ENCODE results near the gene TNRC6C.

The TNRC6C gene

GRCh38 chr17:77958716-77959125 is 218 bp downstream of the TNRC6C start (continued):
- TF ChIP-seq ZSCAN30 (tag by site-specific recombination; IDR thresholded peaks at IDR 0.05) (no peak), ZNF184 (tag by site-specific recombination; IDR thresholded peaks at IDR 0.05) (no peak), ZNF132 (tag by site-specific recombination; IDR thresholded peaks at IDR 0.05; ENCODE audit: borderline replicate concordance) (no peak), ZSCAN16 (tag by site-specific recombination; IDR thresholded peaks at IDR 0.05) (no peak), REPIN1 (tag by site-specific recombination; IDR thresholded peaks at IDR 0.05; ENCODE audit: low read depth) (no peak), ZNF354C (tag by site-specific recombination; IDR thresholded peaks at IDR 0.05; ENCODE audit: borderline replicate concordance, low read depth) (no peak), ZNF549 (tag by site-specific recombination; IDR thresholded peaks at IDR 0.05) (no peak)

- Histone ChIP-seq H3K36me3 (ENCODE audit: control insufficient read depth in 2 of 2, insufficient read depth in 1 of 2, low read length in 2 of 2) (no peaks in the 10 kb centered on the region), H3K9me3 (ENCODE audit: control insufficient read depth, insufficient read depth, low read depth, low read length) (no peaks in the 10 kb centered on the region), H3K4me1 (ENCODE audit: control insufficient read depth, insufficient read depth, low read length) (peaks cover 28% of the 10 kb centered on the region), H3K27ac (ENCODE audit: extremely low read depth, low read depth, low read length) (peak overlapping the region; percentile 89; the same call in 1 of the 2 replicates), H3K4me3 (ENCODE audit: low read depth, low read length) (peak overlapping the region; percentile 69)
- POLR2A ChIA-PET, result interaction anchor here (0.8 to 2.3 kb wide), 14 partner anchors 10 to 417 kb away, joined by 3 to 51 read pairs (median 10); no protein-coding TSS in a partner anchor
- CTCF ChIA-PET, result interaction anchor here (0.9 to 4.7 kb wide), 4 partner anchors 22 to 67 kb away, joined by 3 to 28 read pairs (median 4); no protein-coding TSS in a partner anchor
- TF ChIP-seq HIC1 (tag by site-specific recombination; IDR thresholded peaks at IDR 0.05) (no peak), ZIC2 (tag by site-specific recombination; IDR thresholded peaks at IDR 0.05) (peak; percentile 55; the same call in 1 of the 2 replicates), KLF16 (tag by site-specific recombination; IDR thresholded peaks at IDR 0.05) (no peak), PATZ1 (tag by site-specific recombination; IDR thresholded peaks at IDR 0.05) (peak; percentile 73), ZNF335 (tag by site-specific recombination; conservative IDR thresholded peaks at IDR 0.05) (peak; percentile 81), ZNF132 (tag by site-specific recombination; IDR thresholded peaks at IDR 0.05; ENCODE audit: borderline replicate concordance) (no peak), ZFP37 (tag by site-specific recombination; IDR thresholded peaks at IDR 0.05) (no peak), ZNF10 (tag by site-specific recombination; IDR thresholded peaks at IDR 0.05) (no peak), ZNF391 (tag by site-specific recombination; IDR thresholded peaks at IDR 0.05; ENCODE audit: borderline replicate concordance, low read depth) (0 out of 2 replicates have a peak, but pooled peaks have one; percentile 46), ZSCAN23 (tag by site-specific recombination; IDR thresholded peaks at IDR 0.05) (no peak), ZFHX2 (tag by site-specific recombination; conservative IDR thresholded peaks at IDR 0.05) (peak; percentile 71), ZNF169 (tag by site-specific recombination; IDR thresholded peaks at IDR 0.05) (no peak), ZBTB49 (tag by site-specific recombination; IDR thresholded peaks at IDR 0.05; ENCODE audit: low read depth) (no peak), ZXDB (tag by site-specific recombination; IDR thresholded peaks at IDR 0.05) (no peak), ZEB2 (tag by site-specific recombination; IDR thresholded peaks at IDR 0.05) (peak; percentile 83; the same call in 1 of the 2 replicates), OVOL3 (tag by site-specific recombination; IDR thresholded peaks at IDR 0.05) (peak; percentile 82), ZBTB8A (tag by site-specific recombination; IDR thresholded peaks at IDR 0.05) (peak; percentile 78), KLF10 (tag by site-specific recombination; IDR thresholded peaks at IDR 0.05) (peak; percentile 53), ZBTB26 (tag by site-specific recombination; optimal IDR thresholded peaks at IDR 0.05) (peak; percentile 69), ZNF629 (tag by site-specific recombination; IDR thresholded peaks at IDR 0.05) (0 out of 2 replicates have a peak, but pooled peaks have one; percentile 9), EGR2 (tag by site-specific recombination; IDR thresholded peaks at IDR 0.05; ENCODE audit: low read depth) (peak; percentile 41; the same call in 1 of the 2 replicates), ZNF660 (tag by site-specific recombination; IDR thresholded peaks at IDR 0.05) (peak; percentile 11; the same call in 1 of the 2 replicates), ZNF600 (tag by site-specific recombination; IDR thresholded peaks at IDR 0.05) (peak; percentile 62)
Observed at GRCh38 chr17:77959126-77959925, 823 bp downstream of the TNRC6C start.

All from HEK293 (cell line).